ENCODE results near the gene ACSS3.

ACSS3 gene

GRCh38 chr12:81255947-81256346 is 178.1 kb downstream of the ACSS3 start:
- no peak for TF ChIP-seq CTCF (conservative IDR thresholded peaks at IDR 0.05; ENCODE audit: low read depth, low read length)
- H3K4me2 ChIP-seq, result peak overlapping the region; percentile 28; the same call in 1 of the 2 replicates
- no peaks in the 10 kb centered on the region for H3K79me2 ChIP-seq (ENCODE audit: insufficient read depth, low read depth)
- no peaks in the 10 kb centered on the region for H3K36me3 ChIP-seq (ENCODE audit: insufficient read depth)
- H3K4me3 ChIP-seq (IDR thresholded peaks at IDR 0.05; ENCODE audit: insufficient read depth, low read depth, low read length), result no peak overlapping the region
- H3K4me1 ChIP-seq (ENCODE audit: low read depth, poor library complexity, severe bottlenecking), result peaks cover 47% of the 10 kb centered on the region
- H2AFZ ChIP-seq (ENCODE audit: low read depth), result peak overlapping the region; percentile 42
- H3K27ac ChIP-seq, result peak overlapping the region; percentile 56
- H3K27me3 ChIP-seq (ENCODE audit: insufficient read depth, low read depth), result no peaks in the 10 kb centered on the region
- no peaks in the 10 kb centered on the region for H4K20me1 ChIP-seq (ENCODE audit: insufficient read depth)
- H3K9ac ChIP-seq, result peak overlapping the region; percentile 4; the same call in 1 of the 2 replicates

- H3K36me3 ChIP-seq (ENCODE audit: insufficient read depth), result no peaks in the 10 kb centered on the region
- no peaks in the 10 kb centered on the region for H3K79me2 ChIP-seq (ENCODE audit: insufficient read depth, low read depth)
- TF ChIP-seq CTCF (conservative IDR thresholded peaks at IDR 0.05; ENCODE audit: low read depth, low read length), result peak; percentile 91
- no peak overlapping the region for H2AFZ ChIP-seq (ENCODE audit: low read depth)
- H3K27me3 ChIP-seq (ENCODE audit: insufficient read depth, low read depth), result no peaks in the 10 kb centered on the region
- no peak overlapping the region for H3K4me3 ChIP-seq (IDR thresholded peaks at IDR 0.05; ENCODE audit: insufficient read depth, low read depth, low read length)
- peaks cover 68% of the 10 kb centered on the region for H3K4me1 ChIP-seq (ENCODE audit: low read depth, poor library complexity, severe bottlenecking)
- H3K9ac ChIP-seq, result no peak overlapping the region
- no peak overlapping the region for H3K27ac ChIP-seq
- no peak overlapping the region for H3K4me2 ChIP-seq
- H4K20me1 ChIP-seq (ENCODE audit: insufficient read depth), result no peaks in the 10 kb centered on the region
These were observed 180.2 kb downstream of the ACSS3 start for GRCh38 chr12:81257947-81258551.

- Histone ChIP-seq H3K27me3 (ENCODE audit: insufficient read depth, low read depth) (no peaks in the 10 kb centered on the region), H3K36me3 (ENCODE audit: insufficient read depth) (no peaks in the 10 kb centered on the region), H3K9ac (no peak overlapping the region), H3K79me2 (ENCODE audit: insufficient read depth, low read depth) (no peaks in the 10 kb centered on the region), H3K4me1 (ENCODE audit: low read depth, poor library complexity, severe bottlenecking) (peaks cover 75% of the 10 kb centered on the region), H2AFZ (ENCODE audit: low read depth) (no peak overlapping the region), H3K27ac (no peak overlapping the region), H3K4me3 (IDR thresholded peaks at IDR 0.05; ENCODE audit: insufficient read depth, low read depth, low read length) (no peak overlapping the region), H4K20me1 (ENCODE audit: insufficient read depth) (no peaks in the 10 kb centered on the region), H3K4me2 (no peak overlapping the region)
- no peak for TF ChIP-seq CTCF (conservative IDR thresholded peaks at IDR 0.05; ENCODE audit: low read depth, low read length)
These were observed 181.5 kb downstream of the ACSS3 start for GRCh38 chr12:81259360-81259759.

GRCh38 chr12:81261508-81262207 is 183.8 kb downstream of the ACSS3 start:
- Histone ChIP-seq H3K36me3 (ENCODE audit: insufficient read depth) (no peaks in the 10 kb centered on the region), H2AFZ (ENCODE audit: low read depth) (no peak overlapping the region), H3K79me2 (ENCODE audit: insufficient read depth, low read depth) (no peaks in the 10 kb centered on the region), H3K4me1 (ENCODE audit: low read depth, poor library complexity, severe bottlenecking) (peaks cover 52% of the 10 kb centered on the region), H4K20me1 (ENCODE audit: insufficient read depth) (no peaks in the 10 kb centered on the region), H3K27me3 (ENCODE audit: insufficient read depth, low read depth) (no peaks in the 10 kb centered on the region), H3K9ac (no peak overlapping the region), H3K4me2 (peak overlapping the region; percentile 51), H3K27ac (no peak overlapping the region), H3K4me3 (IDR thresholded peaks at IDR 0.05; ENCODE audit: insufficient read depth, low read depth, low read length) (no peak overlapping the region)
- no peak for TF ChIP-seq CTCF (conservative IDR thresholded peaks at IDR 0.05; ENCODE audit: low read depth, low read length)
